RWPE2 (cell line): ENCODE results near the gene FYB2.

Source experiments
- ATAC-seq: fragments of 200-7000 bp; cut with Tn5 transposase; 3 replicates; pipeline ENCODE4 v1.9.1; 2021; ENCODE audit warnings: low read depth
- DNase-seq: peaks from one replicate; pipeline ENCODE4 v3.0.0-alpha.2; 2020; ENCODE audit warnings: low spot score
- H3K27ac ChIP-seq: fragments of 450-650 bp; 2 replicates; pipeline ENCODE4 v1.5.1; 2017; ENCODE audit warnings: mild to moderate bottlenecking; ENCODE audit not compliant: poor library complexity, severe bottlenecking
- H3K27me3 ChIP-seq: fragments of 250-450 bp; sonication (Bioruptor Pico); 2 replicates; pipeline ENCODE4 v1.5.1; 2021; ENCODE audit warnings: mild to moderate bottlenecking, moderate library complexity; ENCODE audit not compliant: insufficient read depth, poor library complexity, severe bottlenecking
- H3K36me3 ChIP-seq: fragments of 250-450 bp; sonication (Bioruptor Pico); 2 replicates; pipeline ENCODE4 v1.5.1; 2020; ENCODE audit warnings: low read depth, mild to moderate bottlenecking, moderate library complexity
- H3K4me1 ChIP-seq: fragments of 250-450 bp; sonication (Bioruptor Pico); 2 replicates; pipeline ENCODE4 v1.5.1; 2021; ENCODE audit warnings: mild to moderate bottlenecking, moderate library complexity; ENCODE audit not compliant: insufficient read depth, poor library complexity, severe bottlenecking
- H3K4me3 ChIP-seq: fragments of 250-450 bp; sonication (Bioruptor Pico); 2 replicates; pipeline ENCODE4 v1.5.1; 2021; ENCODE audit warnings: mild to moderate bottlenecking, moderate library complexity; ENCODE audit not compliant: severe bottlenecking
- H3K9me3 ChIP-seq: fragments of 250-450 bp; sonication (Bioruptor Pico); 2 replicates; pipeline ENCODE4 v1.5.1; 2021; ENCODE audit warnings: mild to moderate bottlenecking, moderate library complexity; ENCODE audit not compliant: severe bottlenecking
- CTCF ChIP-seq: fragments of 450-650 bp; IDR thresholded peaks from one replicate; pipeline ENCODE4 v1.5.1; 2017; ENCODE audit warnings: mild to moderate bottlenecking, moderate library complexity; ENCODE audit not compliant: poor library complexity, severe bottlenecking

FYB2 gene

GRCh38 chr1:56852476-56852875 is 33.3 kb upstream of the FYB2 start:
- no peak for TF ChIP-seq CTCF
- Histone ChIP-seq H3K27ac (no peak overlapping the region), H3K27me3 (peaks cover 24% of the 10 kb centered on the region), H3K4me3 (no peak overlapping the region), H3K4me1 (no peaks in the 10 kb centered on the region), H3K9me3 (no peaks in the 10 kb centered on the region), H3K36me3 (no peaks in the 10 kb centered on the region)
- DNase-seq (no peak), ATAC-seq (no peak)

- Histone ChIP-seq H3K4me1 (no peaks in the 10 kb centered on the region), H3K9me3 (no peaks in the 10 kb centered on the region), H3K4me3 (no peak overlapping the region), H3K27me3 (peaks cover 14% of the 10 kb centered on the region), H3K36me3 (no peaks in the 10 kb centered on the region), H3K27ac (no peak overlapping the region)
- TF ChIP-seq CTCF, result no peak
- ATAC-seq (no peak), DNase-seq (no peak)
These were observed 31.7 kb upstream of the FYB2 start for GRCh38 chr1:56850922-56851321.

- Histone ChIP-seq H3K4me3 (no peak overlapping the region), H3K27ac (no peak overlapping the region), H3K36me3 (no peaks in the 10 kb centered on the region), H3K27me3 (peaks cover 9% of the 10 kb centered on the region), H3K9me3 (no peaks in the 10 kb centered on the region), H3K4me1 (no peaks in the 10 kb centered on the region)
- no peak for ATAC-seq
- no peak for DNase-seq
- TF ChIP-seq CTCF, result no peak
These were observed 31.2 kb upstream of the FYB2 start for GRCh38 chr1:56850411-56850810.

GRCh38 chr1:56849750-56850149 is 30.5 kb upstream of the FYB2 start:
- peaks cover 6% of the 10 kb centered on the region for H3K27me3 ChIP-seq
- ATAC-seq (no peak), DNase-seq (no peak)
- no peaks in the 10 kb centered on the region for H3K4me1 ChIP-seq
- TF ChIP-seq CTCF, result no peak
- no peak overlapping the region for H3K27ac ChIP-seq
- H3K9me3 ChIP-seq, result no peaks in the 10 kb centered on the region
- no peak overlapping the region for H3K4me3 ChIP-seq
- no peaks in the 10 kb centered on the region for H3K36me3 ChIP-seq

- no peak for TF ChIP-seq CTCF
- Histone ChIP-seq H3K4me3 (no peak overlapping the region), H3K27me3 (no peaks in the 10 kb centered on the region), H3K36me3 (no peaks in the 10 kb centered on the region), H3K27ac (no peak overlapping the region), H3K9me3 (no peaks in the 10 kb centered on the region), H3K4me1 (no peaks in the 10 kb centered on the region)
- DNase-seq (no peak), ATAC-seq (no peak)
These were observed 26.1 kb upstream of the FYB2 start for GRCh38 chr1:56845343-56845742.
